HG02588 (cell line): ENCODE results near the gene LILRB1.
"Not testable (repeated sequence)": the region's sequence is repeated elsewhere in the genome, so short reads cannot be mapped to it uniquely, and the experiment has no call there.

Experiments used
- ATAC-seq: cut with Tn5 transposase; IDR thresholded peaks from one replicate; pipeline ENCODE4 v1.9.1; 2021; ENCODE audit warnings: mild to moderate bottlenecking, moderate library complexity; ENCODE audit not compliant: unreplicated experiment

The LILRB1 gene

GRCh38 chr19:54624234-54624633 lies 6.0 kb upstream of the LILRB1 start:
- ATAC-seq = not testable (repeated sequence)

- not testable (repeated sequence) for ATAC-seq
Observed at GRCh38 chr19:54624934-54625730, 5.2 kb upstream of the LILRB1 start.

GRCh38 chr19:54626757-54627156 lies 3.5 kb upstream of the LILRB1 start:
- no peak for ATAC-seq

GRCh38 chr19:54627912-54628311 lies 2.4 kb upstream of the LILRB1 start:
- not testable (repeated sequence) for ATAC-seq

- no peak for ATAC-seq
Observed at GRCh38 chr19:54630782-54631181, 498 bp downstream of the LILRB1 start.

- ATAC-seq = not testable (repeated sequence)
Observed at GRCh38 chr19:54631489-54632337, 1.4 kb downstream of the LILRB1 start.

GRCh38 chr19:54632517-54632916 lies 2.2 kb downstream of the LILRB1 start:
- ATAC-seq = not testable (repeated sequence)

- no peak for ATAC-seq
Observed at GRCh38 chr19:54633401-54633800, 3.1 kb downstream of the LILRB1 start.

GRCh38 chr19:54636081-54636480 lies 5.8 kb downstream of the LILRB1 start:
- ATAC-seq = not testable (repeated sequence)

- no peak for ATAC-seq
Observed at GRCh38 chr19:54638683-54639082, 8.4 kb downstream of the LILRB1 start.

- not testable (repeated sequence) for ATAC-seq
Observed at GRCh38 chr19:54642953-54643352, 12.7 kb downstream of the LILRB1 start.

GRCh38 chr19:54643583-54643982 lies 13.3 kb downstream of the LILRB1 start:
- not testable (repeated sequence) for ATAC-seq

GRCh38 chr19:54644056-54644455 lies 13.8 kb downstream of the LILRB1 start:
- ATAC-seq = no peak

GRCh38 chr19:54646331-54646841 lies 16.1 kb downstream of the LILRB1 start:
- no peak for ATAC-seq

- ATAC-seq = no peak
Observed at GRCh38 chr19:54648129-54648528, 17.8 kb downstream of the LILRB1 start.

GRCh38 chr19:54650108-54650655 lies 19.9 kb downstream of the LILRB1 start:
- ATAC-seq = no peak

GRCh38 chr19:54653181-54653809 lies 23.0 kb downstream of the LILRB1 start:
- no peak for ATAC-seq

GRCh38 chr19:54654447-54655321 lies 24.4 kb downstream of the LILRB1 start:
- no peak for ATAC-seq

GRCh38 chr19:54659300-54659699 lies 29.0 kb downstream of the LILRB1 start:
- ATAC-seq = no peak

GRCh38 chr19:54660306-54660705 lies 30.0 kb downstream of the LILRB1 start:
- ATAC-seq = no peak
